ENCODE results near the gene NAP1L5.

NAP1L5 gene

GRCh38 chr4:88660446-88661294 is 37.0 kb downstream of the NAP1L5 start:
- no peak for DNase-seq (ENCODE audit: low read depth, low spot score)

- DNase-seq (ENCODE audit: low read depth, low spot score), result no peak
Observed at GRCh38 chr4:88659890-88660208, 37.8 kb downstream of the NAP1L5 start.

- peak; percentile 4 for DNase-seq (ENCODE audit: low read depth, low spot score)
Observed at GRCh38 chr4:88659055-88659889, 38.4 kb downstream of the NAP1L5 start.

- DNase-seq (ENCODE audit: low read depth, low spot score), result no peak
Observed at GRCh38 chr4:88655226-88655625, 42.4 kb downstream of the NAP1L5 start.

DNA sequence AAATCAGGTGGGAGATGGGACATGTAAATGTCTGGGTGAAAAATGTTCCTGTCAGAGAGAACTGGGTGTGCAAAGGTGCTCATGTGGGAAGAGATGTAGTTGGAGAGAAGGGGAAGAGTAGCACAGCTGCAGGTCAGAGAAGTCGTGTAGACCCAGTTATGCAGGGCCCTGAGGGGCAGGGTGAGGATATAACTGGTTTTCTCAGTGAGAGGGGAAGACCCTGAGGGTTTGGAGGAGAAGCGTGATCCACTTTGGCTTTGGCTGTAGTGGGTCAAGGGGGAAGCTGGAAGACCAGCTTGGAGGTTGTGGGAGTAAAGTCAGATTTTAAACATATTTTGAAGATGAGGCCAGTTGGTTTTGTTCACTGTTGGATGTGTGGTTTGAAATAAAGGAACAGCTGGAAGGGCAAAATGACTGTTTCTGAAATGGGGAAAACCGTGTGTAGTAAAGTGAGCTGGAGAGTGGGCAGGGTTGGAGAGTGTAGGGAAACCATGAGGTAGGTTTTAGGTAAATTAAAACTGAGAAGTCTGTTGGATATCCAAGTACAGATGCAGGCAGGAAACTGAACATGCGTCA is 44.2 kb downstream of the NAP1L5 start:
- no peak for DNase-seq (ENCODE audit: low read depth, low spot score)

DNA sequence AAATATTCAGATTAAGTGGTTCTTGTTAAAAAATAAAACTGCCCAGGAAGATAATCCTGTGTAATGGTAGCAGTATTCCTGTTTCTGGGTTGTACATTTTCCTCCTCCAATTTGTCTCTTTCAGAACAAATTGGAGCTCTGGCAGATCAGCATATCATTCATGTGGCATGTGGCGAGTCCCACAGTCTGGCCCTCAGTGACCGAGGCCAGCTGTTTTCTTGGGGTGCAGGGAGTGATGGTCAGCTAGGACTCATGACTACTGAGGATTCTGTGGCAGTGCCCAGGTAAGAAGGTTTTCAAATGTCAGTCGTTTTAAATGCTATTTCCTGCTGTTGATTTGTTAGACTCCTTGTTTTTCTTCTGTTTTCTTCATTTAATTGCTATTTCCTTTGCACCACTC is 47.9 kb downstream of the NAP1L5 start:
- DNase-seq (ENCODE audit: low read depth, low spot score), result no peak

DNA sequence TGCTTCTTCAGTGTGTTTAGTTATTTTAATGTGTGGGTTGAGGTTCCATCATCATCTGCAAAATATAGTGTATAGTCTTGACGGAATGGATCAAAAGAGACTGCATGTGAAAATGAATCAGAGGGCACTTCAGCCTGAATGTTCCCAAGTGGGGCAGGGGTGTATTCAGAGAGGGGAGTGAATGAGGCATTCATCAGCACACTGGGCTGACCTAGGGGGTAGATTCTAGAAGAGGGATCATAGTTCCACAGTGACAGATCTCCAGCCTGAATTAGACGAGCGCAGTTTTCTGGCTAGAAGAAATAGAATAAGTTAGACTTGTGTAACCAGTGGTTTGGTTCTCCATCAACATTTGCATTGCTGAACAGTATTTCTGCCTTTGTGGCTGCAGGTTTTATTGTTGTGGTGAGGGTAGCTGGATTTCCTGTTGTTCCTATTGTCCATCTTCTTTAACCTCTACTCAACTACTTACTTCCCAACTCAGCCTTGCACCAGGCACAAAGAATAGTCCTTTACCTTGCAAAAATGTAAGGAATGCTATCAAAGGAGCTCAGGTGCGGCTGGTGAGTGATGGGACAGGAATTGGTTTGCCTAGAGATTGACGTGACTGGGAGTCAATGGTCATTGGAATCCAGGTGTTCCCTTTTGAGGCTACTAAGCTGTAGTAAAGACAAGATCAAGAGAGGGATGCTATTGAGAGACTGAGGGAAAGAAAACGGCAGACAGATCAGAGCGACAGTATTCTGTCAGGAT is 50.9 kb downstream of the NAP1L5 start:
- DNase-seq (ENCODE audit: low read depth, low spot score), result no peak

- no peak for DNase-seq (ENCODE audit: low read depth, low spot score)
Observed at GRCh38 chr4:88645994-88646393, 51.6 kb downstream of the NAP1L5 start.
